Measurements from ENCODE around the gene SCYL3.
"Not testable (repeated sequence)": the region's sequence is repeated elsewhere in the genome, so short reads cannot be mapped to it uniquely, and the experiment has no call there.

Gene SCYL3

GRCh38 chr1:169896013-169896412, 2.3 kb upstream of the SCYL3 start:
- no peak for DNase-seq

DNA sequence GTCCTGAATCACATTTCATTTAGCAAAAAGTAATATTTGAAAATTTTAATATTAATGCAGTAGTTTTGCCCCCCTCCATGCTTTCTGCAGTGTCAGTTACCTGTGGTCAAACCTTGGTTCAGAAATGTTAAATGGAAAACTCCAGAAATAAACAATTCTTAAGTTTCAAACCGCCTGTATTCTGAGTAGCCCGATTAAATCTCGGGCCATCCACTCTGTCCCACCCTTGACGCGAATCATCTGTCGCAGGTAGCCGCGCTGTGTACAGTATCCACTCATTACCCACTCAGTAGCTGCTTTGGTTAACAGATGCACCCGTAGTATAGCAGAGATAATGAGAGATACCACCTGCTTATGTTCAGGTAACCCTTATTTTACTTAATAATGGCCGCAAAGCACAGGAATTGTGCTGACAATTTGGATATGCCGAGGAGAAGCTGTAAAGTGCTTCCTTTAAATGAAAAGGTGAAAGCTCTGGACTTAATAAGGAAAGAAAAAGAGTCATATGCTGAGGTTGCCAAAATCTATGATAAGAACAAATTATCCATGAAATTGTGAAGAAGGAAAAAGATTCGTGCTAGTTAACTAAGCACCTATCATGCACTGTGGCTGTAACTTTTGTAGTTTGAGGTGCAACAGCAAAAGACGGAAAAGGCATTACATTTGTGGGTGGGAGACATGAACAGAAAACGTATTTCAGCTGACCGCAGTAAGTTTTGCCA, 889 bp upstream of the SCYL3 start:
- no peak for DNase-seq

GRCh38 chr1:169892927-169893644, 610 bp downstream of the SCYL3 start:
- peak; percentile 64 for DNase-seq

- DNase-seq = no peak
These were observed 1.3 kb downstream of the SCYL3 start for GRCh38 chr1:169892176-169892926.

DNA sequence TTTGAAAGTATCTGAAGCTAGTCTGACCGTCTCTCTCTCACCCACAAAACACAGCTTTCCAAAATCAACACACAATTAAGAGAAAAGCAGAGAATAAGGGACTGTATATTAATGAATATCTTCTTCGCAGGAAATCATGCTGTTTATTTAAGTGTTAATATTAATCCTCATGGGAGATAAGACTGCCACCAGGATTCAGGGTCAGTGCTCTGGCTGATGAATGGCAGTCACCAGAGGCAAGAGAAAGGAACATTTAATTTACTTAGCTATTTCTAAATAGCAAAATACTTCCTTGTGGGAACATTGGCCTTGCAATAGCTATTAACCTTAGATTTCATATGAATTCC, 2.2 kb downstream of the SCYL3 start:
- DNase-seq = no peak

DNA sequence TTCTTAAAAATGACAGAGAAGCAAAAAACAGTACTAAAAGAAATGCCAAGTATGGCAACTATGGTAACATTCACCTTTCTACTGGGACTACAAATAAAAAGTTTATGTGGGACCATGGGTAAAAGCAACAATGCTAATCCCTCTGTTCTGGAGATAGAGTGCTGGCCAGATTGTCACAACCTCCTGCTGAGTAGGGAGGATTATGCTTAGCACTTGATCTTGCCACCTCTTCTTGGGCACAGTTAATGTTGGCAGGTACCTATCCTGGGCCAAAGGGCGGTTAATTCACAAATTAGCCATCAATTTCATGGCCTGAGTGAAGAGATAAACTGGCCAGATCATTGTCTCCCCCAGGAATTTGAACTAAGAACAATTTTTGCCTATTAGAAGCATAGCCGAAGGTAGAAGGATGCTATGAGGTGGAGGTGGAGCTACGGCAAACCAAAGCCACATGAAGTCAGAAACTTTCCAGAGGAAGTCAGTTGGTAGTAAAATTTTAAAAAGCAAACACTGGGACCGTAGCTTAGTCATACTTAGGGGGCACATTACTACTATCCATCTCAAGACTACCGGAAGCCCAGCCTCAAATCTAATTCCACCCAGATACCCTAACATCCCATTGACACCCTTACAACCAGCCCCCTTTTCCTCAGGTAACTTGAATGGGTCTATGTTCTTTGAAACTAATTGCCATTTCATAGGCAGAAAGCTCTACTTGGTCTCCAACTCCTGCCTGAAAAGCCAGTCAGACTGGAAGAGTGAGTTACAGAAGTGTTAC, 2.7 kb downstream of the SCYL3 start:
- no peak for DNase-seq

- no peak for DNase-seq
These were observed 3.8 kb downstream of the SCYL3 start for GRCh38 chr1:169889871-169890270.

- no peak for DNase-seq
These were observed 6.8 kb downstream of the SCYL3 start for GRCh38 chr1:169886931-169887330.

DNA sequence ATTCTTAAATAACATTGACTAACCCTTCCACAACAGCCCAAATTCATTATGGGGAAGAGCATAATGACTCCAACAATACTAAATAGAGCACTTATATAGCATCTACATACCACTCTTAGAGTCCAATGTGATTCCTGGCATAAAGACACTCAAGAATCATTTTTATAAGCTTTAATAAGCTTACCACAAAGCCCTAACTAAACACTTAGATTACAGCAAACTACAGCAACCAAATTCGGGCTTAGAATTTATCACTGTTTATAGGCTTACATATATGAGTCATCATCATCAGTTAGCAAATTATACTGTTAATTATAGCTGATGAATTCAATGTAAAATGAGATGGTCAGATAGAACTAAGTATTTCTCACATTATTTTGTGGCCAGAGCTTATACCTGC, 7.3 kb downstream of the SCYL3 start:
- DNase-seq = no peak

- DNase-seq = no peak
These were observed 8.5 kb downstream of the SCYL3 start for GRCh38 chr1:169885207-169885606.

- DNase-seq = no peak
These were observed 9.1 kb downstream of the SCYL3 start for GRCh38 chr1:169884634-169885033.

GRCh38 chr1:169882039-169882511, 11.6 kb downstream of the SCYL3 start:
- no peak for DNase-seq

GRCh38 chr1:169879034-169879840, 14.5 kb downstream of the SCYL3 start:
- DNase-seq = no peak

DNA sequence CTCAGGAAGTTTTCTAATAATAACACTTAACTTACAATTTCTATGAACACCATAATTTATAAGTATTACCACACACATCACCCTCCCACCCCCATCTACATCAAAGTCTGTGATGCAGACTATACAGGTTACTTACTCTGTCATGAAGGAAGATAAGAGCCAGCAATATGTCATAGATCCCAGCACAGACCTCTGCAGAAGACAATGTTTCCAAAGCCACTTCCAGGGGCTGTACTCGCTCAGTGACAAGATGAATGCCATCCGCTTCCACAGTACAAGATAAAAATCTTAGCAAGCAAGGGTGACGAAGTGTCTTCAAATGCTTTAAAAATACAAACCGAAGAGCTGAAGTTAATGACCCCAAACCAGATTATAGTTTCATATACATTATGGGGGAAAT, 15.2 kb downstream of the SCYL3 start:
- no peak for DNase-seq

DNA sequence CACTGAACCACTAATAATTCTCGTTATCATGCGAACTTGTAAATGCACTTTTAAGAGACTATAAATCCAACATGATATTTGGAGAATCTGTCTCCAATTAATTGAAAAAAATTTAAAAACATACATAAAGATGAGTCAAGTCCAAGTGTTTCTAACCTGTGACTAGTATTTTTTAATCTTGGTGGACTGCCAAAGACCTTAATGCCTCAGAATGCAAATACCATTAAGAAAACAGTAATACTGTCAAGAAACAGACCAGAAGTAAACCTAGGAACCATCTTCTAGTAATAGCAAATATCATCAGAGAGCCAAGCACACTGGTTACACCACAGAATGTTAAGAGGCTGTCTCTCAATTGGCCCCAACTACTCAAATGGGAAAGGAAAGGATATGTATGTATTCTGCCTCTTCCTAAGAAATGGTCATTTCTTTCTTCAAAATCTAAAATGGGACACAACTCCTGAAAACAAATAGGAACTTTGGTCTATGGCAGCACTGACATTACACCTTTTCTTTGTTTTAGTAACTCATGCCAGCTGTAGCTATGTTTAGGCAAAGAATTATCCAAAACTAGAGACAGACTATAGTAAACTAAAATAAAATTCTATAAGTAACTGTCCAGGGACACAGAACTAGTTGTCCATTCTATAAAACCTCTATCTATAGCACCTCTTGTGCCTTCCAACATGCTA, 15.8 kb downstream of the SCYL3 start:
- no peak for DNase-seq

DNA sequence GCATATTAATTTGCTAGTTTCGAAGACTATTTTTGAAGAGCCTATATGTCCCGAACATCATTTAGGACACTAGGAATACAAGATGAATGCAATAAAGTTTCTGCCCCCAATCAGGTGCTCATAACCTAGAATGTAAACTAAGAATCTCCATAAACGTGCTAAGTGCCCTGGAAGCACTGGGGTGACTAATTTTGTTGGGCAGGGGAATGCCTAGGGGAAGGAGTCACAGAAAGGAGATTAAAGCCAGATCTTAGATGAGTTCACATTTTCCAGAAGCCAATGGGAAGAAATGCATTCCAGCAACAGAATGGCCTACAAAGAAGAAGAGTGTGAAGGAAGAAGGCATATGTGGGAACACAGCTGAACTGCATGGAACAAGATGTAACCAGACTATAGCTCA, 19.5 kb downstream of the SCYL3 start:
- no peak for DNase-seq

DNA sequence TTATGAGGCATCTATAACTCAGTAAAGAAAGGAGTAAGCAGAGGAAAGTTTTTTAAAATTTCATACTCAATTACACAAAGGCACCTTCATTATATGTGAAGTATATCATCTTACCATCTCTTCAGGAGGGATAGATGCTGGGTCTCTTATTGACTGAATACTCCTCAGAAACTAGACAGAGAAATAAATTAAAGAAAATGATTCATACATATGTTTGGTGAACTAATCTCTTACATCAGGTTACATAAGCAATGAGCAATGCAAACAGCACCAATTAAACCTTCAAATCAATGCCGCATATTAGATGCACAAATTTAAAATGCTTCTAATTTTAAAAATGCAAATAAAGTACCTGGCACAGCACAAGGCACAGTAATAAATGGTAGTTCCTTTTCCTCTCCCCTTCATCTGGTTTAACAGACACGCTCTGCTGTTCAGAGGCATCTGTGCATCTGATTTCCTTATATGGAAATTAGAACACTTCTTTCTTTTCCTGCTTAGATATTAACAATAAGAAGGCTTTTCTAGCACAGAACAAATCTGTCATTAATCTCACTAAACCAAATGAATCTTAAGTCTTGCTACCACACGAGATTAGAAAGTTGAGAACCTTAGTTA, 20.0 kb downstream of the SCYL3 start:
- DNase-seq = no peak

GRCh38 chr1:169872906-169873305, 20.8 kb downstream of the SCYL3 start:
- DNase-seq = no peak

DNA sequence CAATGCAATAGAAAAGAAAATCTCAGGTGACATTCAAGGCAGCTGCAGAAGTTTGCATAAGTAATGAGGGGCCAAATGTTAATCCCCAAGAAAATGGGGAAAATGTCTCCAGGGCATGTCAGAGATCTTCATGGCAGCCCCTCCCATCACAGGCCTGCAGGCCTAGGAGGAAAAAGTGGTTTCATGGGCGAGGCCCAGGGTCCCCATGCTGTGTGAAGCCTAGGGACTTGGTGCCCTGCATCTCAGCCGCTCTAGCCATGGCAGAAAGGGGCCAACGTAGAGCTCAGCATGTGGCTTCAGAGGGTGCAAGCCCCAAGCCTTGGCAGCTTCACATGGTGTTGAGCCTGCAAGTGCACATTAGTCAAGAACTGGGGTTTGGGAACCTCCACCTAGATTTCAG, 21.7 kb downstream of the SCYL3 start:
- not testable (repeated sequence) for DNase-seq

- no peak for DNase-seq
These were observed 24.3 kb downstream of the SCYL3 start for GRCh38 chr1:169869426-169869825.

DNA sequence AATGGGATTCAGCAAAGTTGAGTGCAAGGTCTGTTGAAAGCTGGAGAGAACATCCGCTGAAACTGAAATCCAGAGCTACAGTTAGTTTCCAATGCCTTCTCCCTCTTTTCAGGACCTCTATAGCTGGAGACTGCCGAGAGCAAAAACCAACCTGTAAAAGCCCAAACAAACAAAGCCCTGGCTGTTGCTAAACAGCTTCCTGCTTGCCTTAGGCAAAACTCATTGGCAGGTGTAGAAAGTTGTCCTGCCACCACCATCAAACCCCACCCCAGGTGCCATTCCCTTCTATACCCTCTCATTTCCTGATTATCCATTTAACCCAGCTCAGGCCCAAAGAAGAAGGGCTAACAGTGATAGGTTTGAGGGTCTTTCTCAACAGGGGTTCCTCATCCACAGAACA, 24.7 kb downstream of the SCYL3 start:
- no peak for DNase-seq
